Measurements from ENCODE around the gene NSL1. TPM values are rescaled to one million over a fixed set of nuclear protein-coding genes. Genes with fewer than 3 reads are reported as not detected.
A peak's percentile ranks its signal among the peaks of the same experiment; 100 is the strongest.

NSL1 gene
- total RNA-seq, 1 donor from 2014 or later = 42.1 TPM

- H3K27ac Mint-ChIP-seq = no peak overlapping the region
Observed at GRCh38 chr1:212819726-212820125, 28.1 kb upstream of the NSL1 start.

GRCh38 chr1:212816567-212817278 lies 25.1 kb upstream of the NSL1 start:
- no peaks in the 10 kb centered on the region for H3K36me3 Mint-ChIP-seq
- no peak for TF ChIP-seq CTCF (conservative IDR thresholded peaks at IDR 0.05)
- H3K27ac Mint-ChIP-seq = no peak overlapping the region
- no peak overlapping the region for H3K4me3 Mint-ChIP-seq
- H3K4me1 Mint-ChIP-seq (ENCODE audit: unreplicated experiment) = peaks cover 12% of the 10 kb centered on the region
- H3K9me3 Mint-ChIP-seq = no peaks in the 10 kb centered on the region
- no peak for DNase-seq (ENCODE audit: extremely low spot score, unreplicated experiment)
- no peaks in the 10 kb centered on the region for H3K27me3 Mint-ChIP-seq

More at GRCh38 chr1:212819726-212820125, 28.1 kb upstream of the NSL1 start:
- peaks cover 3% of the 10 kb centered on the region for H3K36me3 Mint-ChIP-seq
- TF ChIP-seq CTCF (conservative IDR thresholded peaks at IDR 0.05) = no peak
- H3K4me3 Mint-ChIP-seq = no peak overlapping the region
- no peaks in the 10 kb centered on the region for H3K27me3 Mint-ChIP-seq
- H3K9me3 Mint-ChIP-seq = peaks cover 3% of the 10 kb centered on the region
- no peak for DNase-seq (ENCODE audit: extremely low spot score, unreplicated experiment)
- H3K4me1 Mint-ChIP-seq (ENCODE audit: unreplicated experiment) = peaks cover 8% of the 10 kb centered on the region

- H3K4me3 Mint-ChIP-seq = no peak overlapping the region
- no peaks in the 10 kb centered on the region for H3K36me3 Mint-ChIP-seq
- peak overlapping the region; percentile 69 for H3K27ac Mint-ChIP-seq
- H3K27me3 Mint-ChIP-seq = no peaks in the 10 kb centered on the region
- DNase-seq (ENCODE audit: extremely low spot score, unreplicated experiment) = no peak
- peak; percentile 67 for TF ChIP-seq CTCF (conservative IDR thresholded peaks at IDR 0.05)
- H3K4me1 Mint-ChIP-seq (ENCODE audit: unreplicated experiment) = peaks cover 12% of the 10 kb centered on the region
- H3K9me3 Mint-ChIP-seq = no peaks in the 10 kb centered on the region
Observed at GRCh38 chr1:212814537-212815334, 23.2 kb upstream of the NSL1 start.

GRCh38 chr1:212805767-212806166 lies 14.2 kb upstream of the NSL1 start:
- Mint-ChIP-seq H3K4me3 (no peak overlapping the region), H3K4me1 (ENCODE audit: unreplicated experiment) (no peaks in the 10 kb centered on the region), H3K9me3 (no peaks in the 10 kb centered on the region), H3K36me3 (peaks cover 5% of the 10 kb centered on the region), H3K27me3 (no peaks in the 10 kb centered on the region), H3K27ac (no peak overlapping the region)
- no peak for DNase-seq (ENCODE audit: extremely low spot score, unreplicated experiment)
- TF ChIP-seq CTCF (conservative IDR thresholded peaks at IDR 0.05) = no peak

GRCh38 chr1:212797681-212798080 lies 6.1 kb upstream of the NSL1 start:
- no peak overlapping the region for H3K4me3 Mint-ChIP-seq
- TF ChIP-seq CTCF (conservative IDR thresholded peaks at IDR 0.05) = no peak
- H3K27ac Mint-ChIP-seq = no peak overlapping the region
- H3K27me3 Mint-ChIP-seq = no peaks in the 10 kb centered on the region
- peaks cover 7% of the 10 kb centered on the region for H3K36me3 Mint-ChIP-seq
- DNase-seq (ENCODE audit: extremely low spot score, unreplicated experiment) = no peak
- H3K9me3 Mint-ChIP-seq = no peaks in the 10 kb centered on the region
- peaks cover 4% of the 10 kb centered on the region for H3K4me1 Mint-ChIP-seq (ENCODE audit: unreplicated experiment)
